Karpas-422 (cell line): Measurements from ENCODE around the gene FCN3. TPM values are rescaled to one million over a fixed set of nuclear protein-coding genes. Genes with fewer than 3 reads are reported as not detected.

Experiments
- DNase-seq: peaks from one replicate; pipeline ENCODE4 v3.0.0-alpha.2; 2015
- H2AFZ ChIP-seq: fragments of 200-600 bp; sonication (generic); 2 replicates; pipeline ENCODE4 v1.6.1; 2014; ENCODE audit warnings: antibody characterized with exemption, low read length, mixed read lengths
- H3K27ac ChIP-seq: fragments of 200-600 bp; sonication (generic); 2 replicates; pipeline ENCODE4 v1.5.1; 2014; ENCODE audit warnings: mild to moderate bottlenecking, low read length, moderate library complexity
- H3K27me3 ChIP-seq: fragments of 200-600 bp; sonication (generic); 2 replicates; pipeline ENCODE4 v1.6.1; 2014; ENCODE audit warnings: low read length, mixed read lengths
- H3K36me3 ChIP-seq: fragments of 200-600 bp; sonication (generic); 2 replicates; pipeline ENCODE4 v1.6.1; 2014; ENCODE audit warnings: low read length, mixed read lengths; ENCODE audit not compliant: insufficient read depth
- H3K4me1 ChIP-seq: fragments of 200-600 bp; sonication (generic); 2 replicates; pipeline ENCODE4 v1.6.1; 2014; ENCODE audit warnings: mild to moderate bottlenecking, low read length, mixed read lengths
- H3K4me2 ChIP-seq: fragments of 200-600 bp; sonication (generic); 2 replicates; pipeline ENCODE4 v1.6.1; 2014; ENCODE audit warnings: low read length, low read depth, mild to moderate bottlenecking; ENCODE audit not compliant: poor library complexity, severe bottlenecking
- H3K4me3 ChIP-seq: fragments of 200-600 bp; sonication (generic); 2 replicates; pipeline ENCODE4 v1.5.1; 2014; ENCODE audit warnings: mild to moderate bottlenecking, antibody characterized with exemption, low read length, mixed read lengths
- H3K79me2 ChIP-seq: fragments of 200-600 bp; sonication (generic); 2 replicates; pipeline ENCODE4 v1.6.1; 2014; ENCODE audit warnings: mild to moderate bottlenecking, low read length, mixed read lengths
- H3K9ac ChIP-seq: fragments of 200-600 bp; sonication (generic); 2 replicates; pipeline ENCODE4 v1.6.0; 2014; ENCODE audit warnings: low read length
- H3K9me2 ChIP-seq: fragments of 200-600 bp; sonication (generic), shearing (Covaris generic); replicated peaks from 2 replicates; pipeline ENCODE4 v1.6.0; 2014; ENCODE audit warnings: mild to moderate bottlenecking, low read length, moderate library complexity; ENCODE audit not compliant: insufficient read depth
- H3K9me3 ChIP-seq: fragments of 300-700, 200-600 bp; sonication (generic); 2 replicates; pipeline ENCODE4 v1.6.1; 2014; ENCODE audit warnings: low read length, mixed read lengths
- H4K20me1 ChIP-seq: fragments of 200-600 bp; sonication (generic); 2 replicates; pipeline ENCODE4 v1.6.1; 2014; ENCODE audit warnings: mild to moderate bottlenecking, antibody characterized with exemption, low read length, low read depth; ENCODE audit not compliant: insufficient read depth
- small RNA-seq: library from RNA; depleted of rRNA; stranded (forward); fragments of <200 nt; gene quantifications from one replicate; pipeline ENCODE3, GENCODE V24; 2014
- total RNA-seq: library from RNA; depleted of rRNA; stranded (reverse); fragments of >200 nt; shearing (Covaris generic); gene quantifications from 2 replicates; pipeline ENCODE4 v1.2.3, GENCODE V29; 2014; ENCODE audit warnings: low replicate concordance; rRNA removed

FCN3 gene
- total RNA-seq, 1 experiment from 2014 or later, result not detected

DNA sequence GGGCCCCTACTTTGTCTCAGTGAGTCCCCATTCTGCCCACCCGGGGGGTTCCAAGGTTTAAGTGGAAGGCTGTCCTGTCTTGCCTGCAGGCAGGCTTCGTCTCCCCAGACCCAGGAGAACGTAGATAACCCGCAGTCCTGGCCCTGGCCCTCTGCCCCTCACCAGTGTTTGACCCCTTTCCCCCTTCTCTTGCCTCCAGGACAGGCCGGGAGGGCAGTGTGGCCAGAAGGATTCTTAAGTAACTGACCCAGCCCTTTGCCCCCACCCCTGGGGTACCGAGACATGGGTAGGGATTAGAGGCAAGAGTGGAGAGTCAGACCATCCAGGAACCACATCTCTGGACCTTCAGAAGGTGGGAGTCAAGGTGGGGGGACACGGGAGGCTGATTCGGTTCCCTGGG is 43.8 kb downstream of the FCN3 start:
- H3K27ac ChIP-seq, result no peak overlapping the region
- no peak overlapping the region for H3K9ac ChIP-seq
- no peak for DNase-seq
- no peak overlapping the region for H2AFZ ChIP-seq
- no peaks in the 10 kb centered on the region for H3K9me3 ChIP-seq
- no peaks in the 10 kb centered on the region; the same call in 1 of the 2 replicates for H4K20me1 ChIP-seq
- H3K27me3 ChIP-seq, result no peaks in the 10 kb centered on the region
- H3K9me2 ChIP-seq, result no peaks in the 10 kb centered on the region
- no peak overlapping the region for H3K4me3 ChIP-seq
- H3K36me3 ChIP-seq, result peaks cover 34% of the 10 kb centered on the region; the same call in 1 of the 2 replicates
- H3K4me2 ChIP-seq, result no peak overlapping the region
- peaks cover 43% of the 10 kb centered on the region for H3K79me2 ChIP-seq
- no peaks in the 10 kb centered on the region for H3K4me1 ChIP-seq

DNA sequence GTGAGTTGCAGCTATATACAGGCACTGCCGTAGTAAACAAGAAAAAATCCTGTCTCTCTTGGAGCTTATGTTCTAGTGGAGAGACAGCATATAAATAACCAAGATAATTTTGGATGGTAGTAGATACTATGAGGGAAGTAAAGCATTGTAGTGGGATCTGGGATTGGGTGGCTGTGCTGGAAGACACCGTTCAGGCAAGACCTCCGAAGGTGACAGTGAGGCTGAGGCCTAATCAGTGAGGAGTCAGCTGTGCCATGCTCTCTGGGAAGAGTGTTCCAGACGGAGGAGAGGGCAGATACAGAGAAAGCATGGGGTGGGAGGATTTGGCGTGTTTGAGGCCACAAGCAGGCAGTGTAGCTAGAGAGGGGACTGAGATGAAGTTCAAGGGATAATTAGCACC is 46.7 kb downstream of the FCN3 start:
- Histone ChIP-seq H3K27ac (no peak overlapping the region), H3K9me2 (no peaks in the 10 kb centered on the region), H3K9ac (no peak overlapping the region), H3K79me2 (peaks cover 71% of the 10 kb centered on the region), H3K4me2 (no peak overlapping the region), H3K36me3 (peaks cover 41% of the 10 kb centered on the region; the same call in 1 of the 2 replicates), H2AFZ (no peak overlapping the region), H4K20me1 (no peaks in the 10 kb centered on the region; the same call in 1 of the 2 replicates), H3K4me1 (peaks cover 10% of the 10 kb centered on the region), H3K4me3 (no peak overlapping the region), H3K27me3 (no peaks in the 10 kb centered on the region), H3K9me3 (no peaks in the 10 kb centered on the region)
- DNase-seq, result no peak

DNA sequence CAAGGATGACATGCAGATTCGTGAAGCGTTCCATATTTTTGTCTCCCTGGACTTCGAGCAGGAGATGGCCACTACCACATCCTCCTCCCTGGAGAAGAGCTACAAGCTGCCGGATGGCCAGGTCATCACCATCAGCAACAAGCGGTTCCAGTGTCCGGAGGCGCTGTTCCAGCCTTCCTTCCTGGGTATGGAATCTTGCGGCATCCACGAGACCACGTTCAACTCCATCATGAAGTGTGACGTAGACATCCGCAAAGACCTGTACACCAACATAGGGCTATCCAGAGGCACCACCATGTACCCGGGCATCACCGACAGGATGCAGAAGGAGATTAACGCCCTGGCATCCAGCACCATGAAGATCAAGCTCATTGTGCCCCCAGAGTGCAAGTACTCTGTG is 49.3 kb downstream of the FCN3 start:
- no peaks in the 10 kb centered on the region for H3K27me3 ChIP-seq
- DNase-seq, result no peak
- peaks cover 73% of the 10 kb centered on the region for H3K79me2 ChIP-seq
- H3K9me2 ChIP-seq, result no peaks in the 10 kb centered on the region
- no peak overlapping the region for H3K9ac ChIP-seq
- H3K36me3 ChIP-seq, result peaks cover 35% of the 10 kb centered on the region; the same call in 1 of the 2 replicates
- H3K27ac ChIP-seq, result no peak overlapping the region
- H2AFZ ChIP-seq, result no peak overlapping the region
- H3K9me3 ChIP-seq, result no peaks in the 10 kb centered on the region
- no peaks in the 10 kb centered on the region; the same call in 1 of the 2 replicates for H4K20me1 ChIP-seq
- peaks cover 21% of the 10 kb centered on the region for H3K4me1 ChIP-seq
- no peak overlapping the region for H3K4me3 ChIP-seq
- no peak overlapping the region for H3K4me2 ChIP-seq

GRCh38 chr1:27322569-27323240 is 51.9 kb downstream of the FCN3 start:
- Histone ChIP-seq H3K9ac (peak overlapping the region; percentile 98), H2AFZ (peak overlapping the region; percentile 52; the same call in 1 of the 2 replicates), H3K79me2 (peaks cover 56% of the 10 kb centered on the region), H3K36me3 (peaks cover 25% of the 10 kb centered on the region; the same call in 1 of the 2 replicates), H3K4me3 (peak overlapping the region; percentile 96), H3K27ac (peak overlapping the region; percentile 73), H3K4me1 (peaks cover 21% of the 10 kb centered on the region), H3K4me2 (peak overlapping the region; percentile 100), H3K27me3 (no peaks in the 10 kb centered on the region), H3K9me2 (no peaks in the 10 kb centered on the region), H3K9me3 (no peaks in the 10 kb centered on the region), H4K20me1 (no peaks in the 10 kb centered on the region)
- no peak for DNase-seq

- Histone ChIP-seq H3K4me3 (peak within 1 kb of the TSS; percentile 96), H3K4me1 (peaks cover 21% of the 10 kb centered on the region), H3K36me3 (peaks cover 23% of the 10 kb centered on the region; the same call in 1 of the 2 replicates), H3K4me2 (peak within 1 kb of the TSS; percentile 100), H2AFZ (peak within 1 kb of the TSS; percentile 96), H3K9ac (peak within 1 kb of the TSS; percentile 98), H3K9me2 (no peaks in the 10 kb centered on the region), H3K27ac (peak within 1 kb of the TSS; percentile 73), H3K27me3 (no peaks in the 10 kb centered on the region), H3K79me2 (peaks cover 49% of the 10 kb centered on the region), H3K9me3 (no peaks in the 10 kb centered on the region), H4K20me1 (no peaks in the 10 kb centered on the region)
- peak; percentile 99 for DNase-seq
Measured at GRCh38 chr1:27321813-27322568, 52.6 kb downstream of the FCN3 start, which contains the start of gene TMEM222. TSS of gene TMEM222 (plus strand) at chr1:27322163. CDS start at chr1:27322198, 35 bp downstream.

Small RNA genes within 50 kb of the gene (small RNA-seq; reads per million reads assigned to genes)
- not detected for gene RNU6-48P

Other genes with a start within 250 kb of the FCN3 start
- 35.3 and 48.6 TPM in 2 replicates for gene SLC9A1, start 219.7 kb downstream of the FCN3 start, total RNA-seq
- gene WDTC1, start 140.2 kb downstream of the FCN3 start, total RNA-seq, result 37.0 and 44.1 TPM in 2 replicates
- 27.4 and 27.9 TPM in 2 replicates for gene TMEM222, start 52.7 kb downstream of the FCN3 start, total RNA-seq
- gene SYTL1, start 32.8 kb downstream of the FCN3 start, total RNA-seq, result 35.6 and 119 TPM in 2 replicates
- 3.0 and 5.2 TPM in 2 replicates for gene MAP3K6, start 7.9 kb downstream of the FCN3 start, total RNA-seq
- 0.22 TPM in 1 of 2 replicates, not detected in the other for gene CD164L2, start 8.5 kb upstream of the FCN3 start, total RNA-seq
- 3.6 and 3.7 TPM in 2 replicates for gene GPR3, start 17.8 kb upstream of the FCN3 start, total RNA-seq
- 20.2 and 21.7 TPM in 2 replicates for gene WASF2, start 115.3 kb upstream of the FCN3 start, total RNA-seq
- 2.1 and 2.2 TPM in 2 replicates for gene AHDC1, start 229.3 kb upstream of the FCN3 start, total RNA-seq